Measurements from ENCODE around the gene CCHCR1.

DNA sequence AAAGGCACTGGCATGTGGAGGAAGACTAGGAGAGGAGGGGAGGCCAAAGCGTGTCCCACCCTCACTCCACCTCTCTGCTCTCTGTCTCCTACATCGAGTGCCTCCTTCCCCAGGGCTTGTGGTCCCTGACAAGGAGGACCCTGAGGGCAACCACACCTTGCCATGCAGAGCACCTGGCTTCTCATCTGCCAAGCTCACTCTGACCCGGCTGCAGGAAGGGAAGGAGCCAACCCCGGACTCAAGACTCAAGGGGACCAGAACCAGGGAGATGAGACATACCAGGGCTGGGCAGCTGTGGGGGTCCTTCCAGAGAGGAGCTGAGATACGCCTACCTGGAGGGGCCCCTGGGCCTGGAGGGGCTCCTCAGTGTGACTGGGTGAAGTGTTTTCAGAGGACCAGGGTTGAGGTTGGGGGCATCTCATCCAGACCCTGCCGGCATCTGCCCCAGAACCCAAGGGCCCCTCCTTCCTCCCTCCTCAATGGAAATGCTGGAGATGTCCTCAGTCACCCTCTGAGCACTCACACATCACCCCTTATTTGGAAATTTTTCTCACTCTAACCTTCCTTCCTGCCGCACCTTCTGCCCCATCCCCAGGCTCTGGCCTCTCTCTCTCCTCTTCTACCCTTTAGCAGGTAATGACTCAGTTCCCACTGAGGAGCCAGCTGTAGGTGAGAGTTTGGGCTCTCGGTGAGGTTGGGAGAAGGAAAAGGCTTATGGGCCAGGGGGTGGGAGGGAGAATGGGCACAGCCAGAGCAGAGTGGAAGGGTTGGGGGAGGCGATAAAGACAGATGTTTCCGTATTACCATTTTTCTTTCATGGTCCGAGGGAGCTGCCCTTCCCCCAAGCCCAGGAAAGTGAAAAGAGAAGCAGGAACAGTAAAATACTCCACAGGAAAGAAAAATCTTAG, 44.9 kb upstream of the CCHCR1 start:
- TF ChIP-seq, protein P1, sequence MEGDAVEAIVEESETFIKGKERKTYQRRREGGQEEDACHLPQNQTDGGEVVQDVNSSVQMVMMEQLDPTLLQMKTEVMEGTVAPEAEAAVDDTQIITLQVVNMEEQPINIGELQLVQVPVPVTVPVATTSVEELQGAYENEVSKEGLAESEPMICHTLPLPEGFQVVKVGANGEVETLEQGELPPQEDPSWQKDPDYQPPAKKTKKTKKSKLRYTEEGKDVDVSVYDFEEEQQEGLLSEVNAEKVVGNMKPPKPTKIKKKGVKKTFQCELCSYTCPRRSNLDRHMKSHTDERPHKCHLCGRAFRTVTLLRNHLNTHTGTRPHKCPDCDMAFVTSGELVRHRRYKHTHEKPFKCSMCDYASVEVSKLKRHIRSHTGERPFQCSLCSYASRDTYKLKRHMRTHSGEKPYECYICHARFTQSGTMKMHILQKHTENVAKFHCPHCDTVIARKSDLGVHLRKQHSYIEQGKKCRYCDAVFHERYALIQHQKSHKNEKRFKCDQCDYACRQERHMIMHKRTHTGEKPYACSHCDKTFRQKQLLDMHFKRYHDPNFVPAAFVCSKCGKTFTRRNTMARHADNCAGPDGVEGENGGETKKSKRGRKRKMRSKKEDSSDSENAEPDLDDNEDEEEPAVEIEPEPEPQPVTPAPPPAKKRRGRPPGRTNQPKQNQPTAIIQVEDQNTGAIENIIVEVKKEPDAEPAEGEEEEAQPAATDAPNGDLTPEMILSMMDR (IDR thresholded peaks at IDR 0.05), result no peak
- TF ChIP-seq REST (IDR thresholded peaks at IDR 0.05) (no peak), POLR2A (IDR thresholded peaks at IDR 0.05; ENCODE audit: low read length) (no peak), HDAC2 (IDR thresholded peaks at IDR 0.05) (no peak), CHD2 (IDR thresholded peaks at IDR 0.05; ENCODE audit: low read length, partially characterized antibody) (no peak), JUN (IDR thresholded peaks at IDR 0.05) (no peak)
- TF ChIP-seq, protein P2, sequence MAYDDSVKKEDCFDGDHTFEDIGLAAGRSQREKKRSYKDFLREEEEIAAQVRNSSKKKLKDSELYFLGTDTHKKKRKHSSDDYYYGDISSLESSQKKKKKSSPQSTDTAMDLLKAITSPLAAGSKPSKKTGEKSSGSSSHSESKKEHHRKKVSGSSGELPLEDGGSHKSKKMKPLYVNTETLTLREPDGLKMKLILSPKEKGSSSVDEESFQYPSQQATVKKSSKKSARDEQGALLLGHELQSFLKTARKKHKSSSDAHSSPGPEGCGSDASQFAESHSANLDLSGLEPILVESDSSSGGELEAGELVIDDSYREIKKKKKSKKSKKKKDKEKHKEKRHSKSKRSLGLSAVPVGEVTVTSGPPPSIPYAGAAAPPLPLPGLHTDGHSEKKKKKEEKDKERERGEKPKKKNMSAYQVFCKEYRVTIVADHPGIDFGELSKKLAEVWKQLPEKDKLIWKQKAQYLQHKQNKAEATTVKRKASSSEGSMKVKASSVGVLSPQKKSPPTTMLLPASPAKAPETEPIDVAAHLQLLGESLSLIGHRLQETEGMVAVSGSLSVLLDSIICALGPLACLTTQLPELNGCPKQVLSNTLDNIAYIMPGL (CRISPR knock-in tag; IDR thresholded peaks at IDR 0.05; ENCODE audit: borderline replicate concordance), result no peak
- TF ChIP-seq, protein P3, sequence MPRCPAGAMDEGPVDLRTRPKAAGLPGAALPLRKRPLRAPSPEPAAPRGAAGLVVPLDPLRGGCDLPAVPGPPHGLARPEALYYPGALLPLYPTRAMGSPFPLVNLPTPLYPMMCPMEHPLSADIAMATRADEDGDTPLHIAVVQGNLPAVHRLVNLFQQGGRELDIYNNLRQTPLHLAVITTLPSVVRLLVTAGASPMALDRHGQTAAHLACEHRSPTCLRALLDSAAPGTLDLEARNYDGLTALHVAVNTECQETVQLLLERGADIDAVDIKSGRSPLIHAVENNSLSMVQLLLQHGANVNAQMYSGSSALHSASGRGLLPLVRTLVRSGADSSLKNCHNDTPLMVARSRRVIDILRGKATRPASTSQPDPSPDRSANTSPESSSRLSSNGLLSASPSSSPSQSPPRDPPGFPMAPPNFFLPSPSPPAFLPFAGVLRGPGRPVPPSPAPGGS (IDR thresholded peaks at IDR 0.05), result no peak
